Smooth muscle cell (in vitro differentiated cells): ENCODE measurements around the gene C19orf33. TPM values are rescaled to one million over a fixed set of nuclear protein-coding genes. Genes with fewer than 3 reads are reported as not detected.
A peak's percentile ranks its signal among the peaks of the same experiment; 100 is the strongest.

Experiments
- DNase-seq: peaks from one replicate; lab custom pipeline; 2025; ENCODE audit not compliant: unreplicated experiment; lab: John Stamatoyannopoulos, UW
- H2AFZ ChIP-seq: fragments of 200-600 bp; sonication (generic); 2 replicates; pipeline ENCODE4 v1.6.0; 2016; ENCODE audit warnings: antibody characterized with exemption, low read depth, mild to moderate bottlenecking
- H3F3A ChIP-seq: fragments of 200-600 bp; sonication (generic); 2 replicates; pipeline ENCODE4 v1.6.0; 2017; ENCODE audit warnings: antibody characterized with exemption, low read depth
- H3K27ac ChIP-seq: fragments of 200-600 bp; sonication (generic); 2 replicates; pipeline ENCODE4 v1.5.1; 2016; ENCODE audit warnings: low read depth, mild to moderate bottlenecking
- H3K27me3 ChIP-seq: fragments of 200-600 bp; sonication (generic); 2 replicates; pipeline ENCODE4 v1.6.1; 2016; ENCODE audit warnings: low read depth, mild to moderate bottlenecking
- H3K36me3 ChIP-seq: fragments of 200-600 bp; sonication (generic); 2 replicates; pipeline ENCODE4 v1.5.1; 2016; ENCODE audit warnings: low read depth
- H3K4me1 ChIP-seq: fragments of 200-600 bp; sonication (generic); 2 replicates; pipeline ENCODE4 v1.5.1; 2016; ENCODE audit warnings: low read depth
- H3K4me2 ChIP-seq: fragments of 200-600 bp; sonication (generic); 2 replicates; pipeline ENCODE4 v1.6.0; 2016; ENCODE audit warnings: mild to moderate bottlenecking
- H3K4me3 ChIP-seq: fragments of 200-600 bp; sonication (generic); 2 replicates; pipeline ENCODE4 v1.5.1; 2016; ENCODE audit warnings: mild to moderate bottlenecking
- H3K79me2 ChIP-seq: fragments of 200-600 bp; sonication (generic); 2 replicates; pipeline ENCODE4 v1.6.0; 2016; ENCODE audit warnings: low read depth, mild to moderate bottlenecking
- H3K9ac ChIP-seq: fragments of 200-600 bp; sonication (generic); 2 replicates; pipeline ENCODE4 v1.6.0; 2016; ENCODE audit warnings: low read depth
- H3K9me3 ChIP-seq: fragments of 200-600 bp; sonication (generic); replicated peaks from 2 replicates; pipeline ENCODE4 v1.5.1; 2016; ENCODE audit warnings: low read depth
- H4K20me1 ChIP-seq: fragments of 200-600 bp; sonication (generic); 2 replicates; pipeline ENCODE4 v1.6.0; 2016; ENCODE audit warnings: low read depth
- WGBS: methylation state at CpG from one replicate; pipeline ENCODE4 v1.1.7; 2016; ENCODE audit warnings: low lambda C conversion rate; 5-methylcytosine and 5-hydroxymethylcytosine counted together
- polyA plus RNA-seq: library from polyadenylated mRNA; unstranded; fragments of >200 nt; fragmentation: Nextera tagmentation; extraction: Ambion mirVana; gene quantifications from 2 replicates; pipeline ENCODE4 v1.2.1, GENCODE V29; 2016
- total RNA-seq: library from RNA; depleted of rRNA; stranded (reverse); fragments of >200 nt; gene quantifications from 2 replicates; pipeline ENCODE4 v1.2.3, GENCODE V29; 2014
- TF ChIP-seq, protein P1 (sequence below): fragments of 200-600 bp; sonication (generic); IDR thresholded peaks from 2 replicates; pipeline ENCODE4 v1.5.1; 2017; ENCODE audit warnings: borderline replicate concordance, mild to moderate bottlenecking, antibody characterized with exemption; ENCODE audit not compliant: insufficient read depth, poor library complexity, severe bottlenecking

Gene C19orf33
- total and polyA plus RNA-seq, 2 experiments from 2014 or later: 22.1 to 136 TPM

DNA sequence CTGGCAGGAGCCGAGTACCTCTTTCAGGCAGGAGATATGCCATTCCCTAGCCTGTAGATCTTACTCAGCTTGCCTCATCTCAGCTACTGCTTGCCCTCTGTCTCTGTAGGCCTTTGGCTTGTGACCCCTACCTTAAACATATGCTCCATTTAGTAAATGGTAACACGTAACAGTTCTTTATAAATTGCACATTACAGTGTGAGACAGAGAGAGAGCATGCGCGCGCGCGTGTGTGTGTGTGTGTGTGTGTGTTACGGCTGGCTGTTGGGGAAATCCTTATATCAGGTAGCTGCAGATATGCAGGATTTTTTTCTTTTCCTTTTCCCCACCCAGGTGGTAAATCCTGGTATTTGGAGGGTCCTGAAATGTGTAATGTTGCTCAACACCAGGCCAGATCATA, 35.5 kb upstream of the C19orf33 start:
- Histone ChIP-seq H3K27me3 (no peaks in the 10 kb centered on the region), H3K36me3 (no peaks in the 10 kb centered on the region), H3K4me1 (peaks cover 34% of the 10 kb centered on the region), H3K79me2 (peaks cover 49% of the 10 kb centered on the region), H3F3A (peaks cover 24% of the 10 kb centered on the region), H4K20me1 (peaks cover 61% of the 10 kb centered on the region), H3K9me3 (no peaks in the 10 kb centered on the region), H3K4me2 (no peak overlapping the region), H2AFZ (no peak overlapping the region), H3K27ac (no peak overlapping the region), H3K4me3 (no peak overlapping the region), H3K9ac (no peak overlapping the region)
- 74% methylated on average over 8 of the region's 8 CpGs for WGBS
- TF ChIP-seq, protein P1, sequence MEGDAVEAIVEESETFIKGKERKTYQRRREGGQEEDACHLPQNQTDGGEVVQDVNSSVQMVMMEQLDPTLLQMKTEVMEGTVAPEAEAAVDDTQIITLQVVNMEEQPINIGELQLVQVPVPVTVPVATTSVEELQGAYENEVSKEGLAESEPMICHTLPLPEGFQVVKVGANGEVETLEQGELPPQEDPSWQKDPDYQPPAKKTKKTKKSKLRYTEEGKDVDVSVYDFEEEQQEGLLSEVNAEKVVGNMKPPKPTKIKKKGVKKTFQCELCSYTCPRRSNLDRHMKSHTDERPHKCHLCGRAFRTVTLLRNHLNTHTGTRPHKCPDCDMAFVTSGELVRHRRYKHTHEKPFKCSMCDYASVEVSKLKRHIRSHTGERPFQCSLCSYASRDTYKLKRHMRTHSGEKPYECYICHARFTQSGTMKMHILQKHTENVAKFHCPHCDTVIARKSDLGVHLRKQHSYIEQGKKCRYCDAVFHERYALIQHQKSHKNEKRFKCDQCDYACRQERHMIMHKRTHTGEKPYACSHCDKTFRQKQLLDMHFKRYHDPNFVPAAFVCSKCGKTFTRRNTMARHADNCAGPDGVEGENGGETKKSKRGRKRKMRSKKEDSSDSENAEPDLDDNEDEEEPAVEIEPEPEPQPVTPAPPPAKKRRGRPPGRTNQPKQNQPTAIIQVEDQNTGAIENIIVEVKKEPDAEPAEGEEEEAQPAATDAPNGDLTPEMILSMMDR: no peak
- no peak for DNase-seq

DNA sequence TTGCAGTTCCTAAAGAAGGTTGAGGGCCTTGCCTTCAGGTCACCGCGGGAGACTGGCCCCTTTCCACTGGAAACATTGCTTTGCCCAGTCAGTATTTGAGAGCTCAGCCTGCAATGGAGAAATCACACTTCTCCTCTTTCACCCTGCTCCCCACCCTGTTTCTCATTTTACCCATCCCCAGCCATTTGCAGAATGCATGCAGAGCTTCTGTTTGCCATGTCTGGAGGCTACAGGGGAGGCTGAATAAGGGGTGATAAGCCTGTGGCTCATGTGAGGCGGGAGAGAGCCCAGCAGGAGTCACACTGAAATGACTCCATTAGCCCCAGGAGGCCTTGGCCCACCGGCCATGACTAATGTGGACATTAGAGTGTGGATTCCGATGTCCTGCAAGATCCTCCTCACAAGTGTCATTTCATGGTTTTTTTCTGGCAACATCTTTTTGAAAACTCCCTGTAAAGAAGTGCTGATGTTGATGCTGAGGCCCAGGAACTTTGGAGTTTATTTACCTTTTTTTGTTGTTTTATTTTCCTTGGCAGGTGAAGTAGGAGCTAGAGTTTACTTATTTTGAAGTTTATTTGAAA, 33.4 kb upstream of the C19orf33 start:
- peak overlapping the region; percentile 67 for H3K27ac ChIP-seq
- peak overlapping the region; percentile 60 for H3K4me2 ChIP-seq

DNA sequence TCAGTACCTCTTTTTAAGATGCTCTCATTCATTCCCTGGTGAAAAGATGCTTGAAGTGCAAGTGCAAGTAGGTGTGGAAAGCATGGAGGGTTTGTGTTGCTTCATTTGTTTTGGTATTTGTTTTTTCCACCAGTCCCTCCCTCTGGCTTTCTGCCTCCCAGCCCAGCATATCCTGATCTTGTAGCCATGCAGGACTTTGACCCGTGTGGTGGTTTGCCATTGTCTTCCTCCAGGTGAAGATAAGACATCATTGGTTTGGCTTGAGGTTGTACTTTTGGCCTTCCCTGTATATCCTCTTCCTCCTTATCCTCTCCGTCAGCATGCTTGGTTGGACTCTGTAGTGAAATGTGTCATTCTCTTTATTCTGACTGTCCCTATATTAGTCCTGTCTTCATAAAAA, 30.6 kb upstream of the C19orf33 start:
- no peak for DNase-seq
- TF ChIP-seq, protein P1: no peak
- H3K9ac ChIP-seq: no peak overlapping the region
- H3K79me2 ChIP-seq: peaks cover 50% of the 10 kb centered on the region
- 96% methylated on average over 2 of the region's 2 CpGs for WGBS
- no peak overlapping the region for H2AFZ ChIP-seq
- no peaks in the 10 kb centered on the region for H3K27me3 ChIP-seq
- no peaks in the 10 kb centered on the region for H3K9me3 ChIP-seq
- peaks cover 17% of the 10 kb centered on the region for H3K4me1 ChIP-seq
- H3K27ac ChIP-seq: no peak overlapping the region
- H3K36me3 ChIP-seq: no peaks in the 10 kb centered on the region
- peaks cover 26% of the 10 kb centered on the region for H3F3A ChIP-seq
- peaks cover 55% of the 10 kb centered on the region for H4K20me1 ChIP-seq
- H3K4me3 ChIP-seq: no peak overlapping the region
- no peak overlapping the region for H3K4me2 ChIP-seq

More for the DNA sequence above, 33.4 kb upstream of the C19orf33 start:
- H3K9me3 ChIP-seq: no peaks in the 10 kb centered on the region
- no peak overlapping the region for H3K4me3 ChIP-seq
- no peak overlapping the region for H3K9ac ChIP-seq
- WGBS: 36% methylated on average over 5 of the region's 5 CpGs
- H3F3A ChIP-seq: peaks cover 17% of the 10 kb centered on the region
- H3K36me3 ChIP-seq: no peaks in the 10 kb centered on the region
- peaks cover 63% of the 10 kb centered on the region for H3K79me2 ChIP-seq
- TF ChIP-seq, protein P1: no peak
- no peaks in the 10 kb centered on the region for H3K27me3 ChIP-seq
- H3K4me1 ChIP-seq: peaks cover 23% of the 10 kb centered on the region
- H2AFZ ChIP-seq: no peak overlapping the region
- DNase-seq: no peak
- peaks cover 65% of the 10 kb centered on the region for H4K20me1 ChIP-seq

DNA sequence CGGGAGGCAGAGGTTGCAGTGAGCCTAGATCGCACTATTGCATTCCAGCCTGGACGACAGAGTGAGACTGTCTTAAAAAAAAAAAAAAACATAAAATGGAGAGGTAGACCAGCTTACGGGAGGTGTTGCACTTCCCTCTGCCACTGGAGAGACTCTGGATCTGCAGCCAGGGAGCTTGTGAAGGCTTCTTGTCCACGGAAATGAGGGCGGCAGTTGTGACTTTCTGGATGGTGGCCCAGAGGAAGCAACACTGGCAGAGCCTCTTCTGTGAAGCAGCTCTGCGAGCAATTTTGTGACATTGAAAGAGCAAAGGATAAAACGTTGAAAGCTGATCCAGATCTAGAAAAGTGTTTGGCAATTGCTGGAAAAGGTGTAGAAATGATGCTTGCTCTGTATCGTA, 29.3 kb upstream of the C19orf33 start:
- H3K36me3 ChIP-seq: no peaks in the 10 kb centered on the region
- DNase-seq: no peak
- H3F3A ChIP-seq: peaks cover 33% of the 10 kb centered on the region
- peaks cover 20% of the 10 kb centered on the region for H3K4me1 ChIP-seq
- H4K20me1 ChIP-seq: peaks cover 52% of the 10 kb centered on the region
- no peak overlapping the region for H2AFZ ChIP-seq
- H3K79me2 ChIP-seq: peaks cover 42% of the 10 kb centered on the region
- TF ChIP-seq, protein P1: no peak
- no peak overlapping the region for H3K4me3 ChIP-seq
- H3K27ac ChIP-seq: no peak overlapping the region
- WGBS: 82% methylated on average over 9 of the region's 9 CpGs
- H3K27me3 ChIP-seq: no peaks in the 10 kb centered on the region
- H3K9me3 ChIP-seq: no peaks in the 10 kb centered on the region
- H3K4me2 ChIP-seq: no peak overlapping the region
- H3K9ac ChIP-seq: no peak overlapping the region
